RWPE1 (cell line): Measurements from ENCODE around the gene C18orf54.

Experiments used
- CTCF ChIA-PET: fragments of 350-600 bp; sonication (Branson Sonifier 250); formaldehyde crosslinking; extraction: SDS; loops from one replicate; lab custom pipeline; 2021; lab: Yijun Ruan, JAX
- POLR2A ChIA-PET: fragments of 400-600 bp; formaldehyde crosslinking; extraction: SDS; loops from one replicate; lab custom pipeline; 2020; ENCODE audit warnings: antibody characterized with exemption; ENCODE audit not compliant: low non-redundant PET; lab: Yijun Ruan, JAX
- DNase-seq: peaks from one replicate; pipeline ENCODE4 v3.0.0; 2012; ENCODE audit warnings: low spot score
- H3K27ac ChIP-seq: fragments of 450-650 bp; 2 replicates; pipeline ENCODE4 v1.5.1; 2017
- TF ChIP-seq, protein P1 (sequence below): fragments of 450-650 bp; conservative IDR thresholded peaks from 2 replicates; pipeline ENCODE4 v1.5.1; 2017; ENCODE audit warnings: low read depth, mild to moderate bottlenecking

The C18orf54 gene

GRCh38 chr18:54392543-54393023 is 34.9 kb downstream of the C18orf54 start:
- TF ChIP-seq, protein P1, sequence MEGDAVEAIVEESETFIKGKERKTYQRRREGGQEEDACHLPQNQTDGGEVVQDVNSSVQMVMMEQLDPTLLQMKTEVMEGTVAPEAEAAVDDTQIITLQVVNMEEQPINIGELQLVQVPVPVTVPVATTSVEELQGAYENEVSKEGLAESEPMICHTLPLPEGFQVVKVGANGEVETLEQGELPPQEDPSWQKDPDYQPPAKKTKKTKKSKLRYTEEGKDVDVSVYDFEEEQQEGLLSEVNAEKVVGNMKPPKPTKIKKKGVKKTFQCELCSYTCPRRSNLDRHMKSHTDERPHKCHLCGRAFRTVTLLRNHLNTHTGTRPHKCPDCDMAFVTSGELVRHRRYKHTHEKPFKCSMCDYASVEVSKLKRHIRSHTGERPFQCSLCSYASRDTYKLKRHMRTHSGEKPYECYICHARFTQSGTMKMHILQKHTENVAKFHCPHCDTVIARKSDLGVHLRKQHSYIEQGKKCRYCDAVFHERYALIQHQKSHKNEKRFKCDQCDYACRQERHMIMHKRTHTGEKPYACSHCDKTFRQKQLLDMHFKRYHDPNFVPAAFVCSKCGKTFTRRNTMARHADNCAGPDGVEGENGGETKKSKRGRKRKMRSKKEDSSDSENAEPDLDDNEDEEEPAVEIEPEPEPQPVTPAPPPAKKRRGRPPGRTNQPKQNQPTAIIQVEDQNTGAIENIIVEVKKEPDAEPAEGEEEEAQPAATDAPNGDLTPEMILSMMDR = peak; percentile 81
- no peak overlapping the region for H3K27ac ChIP-seq
- POLR2A ChIA-PET = no interaction called here
- peak; percentile 11 for DNase-seq
- CTCF ChIA-PET = interaction anchor here (0.6 to 0.7 kb wide), 3 partner anchors 16 to 181 kb away, joined by 3 to 4 read pairs (median 3); no protein-coding TSS in a partner anchor

DNA sequence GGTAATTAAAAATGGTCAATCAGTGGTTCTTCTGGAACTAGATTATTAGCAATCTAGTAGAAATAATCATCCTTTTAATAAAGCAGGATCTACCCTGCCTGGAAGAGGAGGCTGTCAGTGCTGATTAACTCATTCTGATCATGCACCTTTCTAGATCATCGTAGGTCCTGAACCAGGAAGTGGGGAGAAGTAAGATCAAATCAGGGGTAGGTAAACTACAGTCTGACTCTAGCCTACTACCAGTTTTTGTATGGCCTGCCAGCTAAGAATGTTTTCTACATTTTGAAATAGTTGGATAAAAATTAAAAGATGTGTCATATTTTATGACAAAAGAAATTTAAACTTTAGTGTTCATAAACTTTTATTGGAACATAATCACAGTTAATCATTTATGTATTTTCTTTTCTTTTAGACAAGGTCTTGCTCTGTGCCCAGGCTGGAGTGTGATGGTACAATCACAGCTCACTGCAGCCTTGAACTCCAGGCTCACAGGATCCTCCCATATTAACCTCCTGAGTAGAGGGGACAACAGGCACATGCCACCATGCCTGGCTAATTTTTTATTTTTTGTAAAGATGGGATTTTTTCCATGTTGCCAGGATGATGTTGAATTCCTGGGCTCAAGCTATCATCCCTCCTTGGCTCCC is 36.1 kb downstream of the C18orf54 start:
- CTCF ChIA-PET = no interaction called here
- POLR2A ChIA-PET = no interaction called here
- no peak for DNase-seq
- TF ChIP-seq, protein P1 = no peak
- H3K27ac ChIP-seq = no peak overlapping the region

GRCh38 chr18:54396760-54397159 is 39.1 kb downstream of the C18orf54 start:
- POLR2A ChIA-PET = no interaction called here
- TF ChIP-seq, protein P1 = no peak
- no peak for DNase-seq
- H3K27ac ChIP-seq = no peak overlapping the region
- CTCF ChIA-PET = no interaction called here

DNA sequence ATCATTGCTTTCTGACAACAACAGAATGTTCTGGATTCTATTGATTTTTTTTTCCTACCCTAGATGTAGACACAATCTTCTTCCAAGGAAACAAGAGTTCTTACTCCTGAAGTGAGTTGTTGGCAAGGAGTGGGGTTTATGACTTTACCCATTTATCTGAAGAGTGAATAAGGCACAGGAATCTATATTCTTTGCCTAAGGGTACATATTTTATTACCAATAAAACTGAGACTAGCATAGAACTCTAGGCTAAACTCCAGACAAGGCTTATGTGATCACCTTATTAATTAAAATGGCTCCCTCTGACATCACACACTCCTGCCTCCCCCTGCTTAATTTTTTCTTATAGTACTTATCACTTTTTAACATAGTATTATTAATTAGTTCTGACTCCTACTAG is 47.6 kb downstream of the C18orf54 start:
- ChIA-PET CTCF (no interaction called here), POLR2A (no interaction called here)
- H3K27ac ChIP-seq = no peak overlapping the region
- TF ChIP-seq, protein P1 = no peak
- DNase-seq = no peak

GRCh38 chr18:54411781-54412180 is 54.1 kb downstream of the C18orf54 start:
- ChIA-PET CTCF (no interaction called here), POLR2A (no interaction called here)
- no peak overlapping the region for H3K27ac ChIP-seq
- TF ChIP-seq, protein P1 = no peak
- no peak for DNase-seq

DNA sequence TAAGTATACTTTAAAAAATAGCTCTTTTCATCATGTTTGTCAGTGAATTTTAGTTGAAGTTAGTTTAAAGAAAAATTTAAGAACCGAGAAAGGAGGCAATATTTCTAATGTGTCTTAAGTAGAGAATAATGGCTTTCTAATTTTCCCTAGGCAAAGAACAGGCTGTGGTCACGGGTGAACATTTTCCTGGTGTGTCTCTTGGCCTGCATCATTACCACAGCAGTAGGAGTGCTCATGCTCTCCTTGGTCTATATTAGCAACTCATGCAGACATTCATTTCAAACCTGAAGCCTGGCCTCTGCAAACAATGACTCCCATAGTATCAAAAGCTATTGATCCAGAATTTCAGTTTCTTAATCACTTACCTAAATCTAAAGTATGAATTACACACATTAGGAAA is 57.4 kb downstream of the C18orf54 start:
- DNase-seq = no peak
- TF ChIP-seq, protein P1 = no peak
- ChIA-PET CTCF (no interaction called here), POLR2A (no interaction called here)
- H3K27ac ChIP-seq = no peak overlapping the region
